HCT116 (cell line): ENCODE results near the gene TRDMT1.

ENCODE experiments used
- CTCF ChIP-seq, 3 experiments: fragments of 200-600 bp in 1 of 3; sonication (generic) in 1 of 3; IDR thresholded peaks in 2 of 3; conservative IDR thresholded peaks in 1 of 3; 2 replicates each; pipeline ENCODE4 v1.5.1; 2012 to 2017; ENCODE audit warnings: low read depth in 2 of 3, low read length in 2 of 3, antibody characterized with exemption in 1 of 3, borderline replicate concordance in 1 of 3, control low read depth in 1 of 3, mild to moderate bottlenecking in 1 of 3, mixed read lengths in 1 of 3, mixed run types in 1 of 3, moderate library complexity in 1 of 3; ENCODE audit not compliant: insufficient read depth in 1 of 3
- POLR2A ChIP-seq: IDR thresholded peaks from 2 replicates; pipeline ENCODE4 v1.7.0; 2011; ENCODE audit warnings: borderline replicate concordance; ENCODE audit not compliant: insufficient read depth, insufficient read length; ENCODE audit errors: extremely low read depth
- POLR2AphosphoS5 ChIP-seq: IDR thresholded peaks from 2 replicates; pipeline ENCODE4 v1.6.1; 2011; ENCODE audit warnings: mild to moderate bottlenecking, low read depth, low read length, moderate library complexity
- REST ChIP-seq: IDR thresholded peaks from 2 replicates; pipeline ENCODE4 v1.6.1; 2012; ENCODE audit warnings: low read depth
- SP1 ChIP-seq: IDR thresholded peaks from 2 replicates; pipeline ENCODE4 v1.6.1; 2012; ENCODE audit warnings: low read depth
- YY1 ChIP-seq: IDR thresholded peaks from 2 replicates; pipeline ENCODE4 v1.6.1; 2011; ENCODE audit warnings: low read length, low read depth, moderate library complexity, mild to moderate bottlenecking; ENCODE audit not compliant: insufficient replicate concordance; ENCODE audit errors: extremely low read depth

DNA sequence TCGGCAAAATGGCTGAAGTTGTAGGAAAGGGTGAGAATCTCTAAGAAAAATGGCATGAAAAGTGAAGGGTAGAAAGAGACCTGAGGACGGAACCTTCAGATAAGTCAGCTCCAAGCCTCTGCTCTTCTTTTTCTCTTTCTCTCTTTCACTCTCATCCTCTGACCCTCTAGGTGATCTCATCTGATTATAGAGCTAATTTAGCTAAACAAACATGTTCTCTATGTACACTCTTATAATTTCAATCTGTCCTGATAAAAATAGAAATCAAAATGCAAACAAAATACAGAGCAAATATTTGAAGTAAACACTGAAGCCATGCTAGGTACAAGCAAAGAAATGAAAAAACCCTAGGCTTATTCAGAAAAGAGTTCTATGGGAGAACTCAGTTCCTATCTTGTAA lies 57.4 kb downstream of the TRDMT1 start:
- TF ChIP-seq POLR2A (no peak), CTCF (IDR thresholded peaks at IDR 0.05 in 2 of 3, conservative IDR thresholded peaks at IDR 0.05 in 1 of 3; ENCODE audit: borderline replicate concordance in 1 of 3, insufficient read depth in 1 of 3, low read depth in 2 of 3, low read length in 2 of 3) (no peak), SP1 (no peak), POLR2AphosphoS5 (no peak), YY1 (no peak), REST (no peak)
